Measurements from ENCODE around the gene ADGRG3. TPM values are rescaled to one million over a fixed set of nuclear protein-coding genes. Genes with fewer than 3 reads are reported as not detected.

ADGRG3 gene
- total and polyA plus RNA-seq, 2 donors (not counting 1 experiment from before 2014, with no cell fraction given), result not detected

DNA sequence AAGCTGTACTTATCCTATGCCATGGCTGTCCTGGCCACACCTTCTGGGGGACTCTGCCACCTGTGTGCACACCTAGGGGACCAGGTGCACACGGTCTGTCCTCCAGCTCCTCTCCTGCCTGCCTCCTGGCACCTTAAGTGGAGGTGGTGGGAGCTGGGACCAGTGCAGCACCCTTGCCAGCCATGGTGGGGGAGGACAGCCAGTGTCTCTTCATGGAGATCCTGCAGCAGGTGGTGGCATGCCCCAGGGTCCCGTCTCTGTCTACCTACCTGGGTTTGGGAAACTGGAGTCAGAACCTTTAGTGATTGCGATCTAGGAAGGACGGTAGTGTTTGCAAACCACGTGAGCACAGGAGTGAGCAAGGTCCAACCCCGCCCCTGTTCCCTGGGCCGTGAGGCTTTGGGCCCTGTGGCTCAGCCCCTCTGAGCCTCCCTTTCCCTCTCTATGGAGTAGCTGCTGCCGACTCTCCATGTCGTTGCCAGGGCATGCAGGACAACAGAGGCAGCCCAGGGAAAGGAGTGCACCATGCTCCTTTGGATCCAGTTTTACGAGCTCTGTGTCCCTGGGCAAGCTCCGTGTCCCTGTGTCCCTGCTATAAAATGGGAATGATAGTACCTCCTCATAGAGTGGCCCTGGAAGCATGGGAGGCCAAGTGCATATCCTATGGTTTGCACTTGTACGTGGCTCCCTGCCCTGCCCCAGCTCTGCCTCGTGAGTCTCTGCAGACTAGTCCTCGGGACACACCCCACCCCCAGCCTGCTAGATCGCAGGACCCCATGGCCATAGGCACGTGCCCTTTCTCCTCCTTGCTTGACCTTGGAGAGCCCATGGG lies 32.6 kb upstream of the ADGRG3 start:
- TF ChIP-seq CTCF (IDR thresholded peaks at IDR 0.05) (no peak), EZH2 (IDR thresholded peaks at IDR 0.05; ENCODE audit: borderline replicate concordance, insufficient read depth, low read depth, low read length, poor library complexity, severe bottlenecking) (no peak)
- Histone ChIP-seq H3K4me2 (replicated peaks; ENCODE audit: low read depth, low read length, poor library complexity, severe bottlenecking) (no peak overlapping the region), H3K27ac (ENCODE audit: low read length in 2 of 2) (no peak overlapping the region), H3K4me3 (ENCODE audit: control extremely low read depth in 1 of 5, extremely low read depth in 1 of 5, insufficient read depth in 1 of 5, low read depth in 2 of 5, low read length in 4 of 5) (no peak overlapping the region), H2AFZ (ENCODE audit: insufficient read depth, low read depth, low read length, poor library complexity, severe bottlenecking) (no peak overlapping the region), H3K27me3 (replicated peaks in 1 of 4; ENCODE audit: control extremely low read depth in 1 of 4, control insufficient read depth in 3 of 4, insufficient read depth in 4 of 4, low read length in 3 of 4) (peaks cover 0 to 24% (median 6%) of the 10 kb centered on the region in 4 experiments), H3K9ac (ENCODE audit: low read length) (no peak overlapping the region), H3K36me3 (replicated peaks in 1 of 2; ENCODE audit: control extremely low read depth in 1 of 2, control insufficient read depth in 1 of 2, extremely low read depth in 1 of 2, insufficient read depth in 2 of 2, low read length in 1 of 2) (no peaks in the 10 kb centered on the region), H4K20me1 (ENCODE audit: control insufficient read depth, insufficient read depth, low read length, poor library complexity, severe bottlenecking) (no peaks in the 10 kb centered on the region), H3K79me2 (ENCODE audit: control insufficient read depth, insufficient read depth, low read length) (no peaks in the 10 kb centered on the region), H3K9me3 (ENCODE audit: control extremely low read depth in 1 of 3, control insufficient read depth in 2 of 3, insufficient read depth in 1 of 3, low read length in 2 of 3) (peaks cover 0 to 4% (median 0%) of the 10 kb centered on the region in 3 donors), H3K4me1 (ENCODE audit: control insufficient read depth in 2 of 2, insufficient read depth in 2 of 2, low read length in 2 of 2) (no peaks in the 10 kb centered on the region)
- DNase-seq, result no peak
- H3K4me3 Mint-ChIP-seq, result no peak overlapping the region
- 78% methylated on average over 16 of the region's 16 CpGs for WGBS (ENCODE audit: insufficient coverage)
- H3K9me3 Mint-ChIP-seq (ENCODE audit: insufficient read depth), result no peaks in the 10 kb centered on the region
- no peak overlapping the region for H3K27ac Mint-ChIP-seq
- no peak for ATAC-seq (ENCODE audit: low read depth)
- peaks cover 23% of the 10 kb centered on the region for H3K27me3 Mint-ChIP-seq
- ChIA-PET POLR2A (no interaction called here), CTCF (interaction anchor here (1.4 kb wide), 1 partner anchor 13 kb away, joined by 4 read pairs; no protein-coding TSS in a partner anchor)
- H3K4me1 Mint-ChIP-seq, result no peaks in the 10 kb centered on the region
- intact Hi-C loops (cut with micrococcal nuclease), result no loop called here

- Mint-ChIP-seq H3K27me3 (peaks cover 16% of the 10 kb centered on the region), H3K9me3 (ENCODE audit: insufficient read depth) (no peaks in the 10 kb centered on the region), H3K4me1 (no peaks in the 10 kb centered on the region), H3K27ac (no peak overlapping the region), H3K4me3 (no peak overlapping the region)
- ATAC-seq (ENCODE audit: low read depth), result no peak
- Histone ChIP-seq H3K27ac (ENCODE audit: low read length in 2 of 2) (no peak overlapping the region), H3K9me3 (ENCODE audit: control extremely low read depth in 1 of 3, control insufficient read depth in 2 of 3, insufficient read depth in 1 of 3, low read length in 2 of 3) (peaks cover 0 to 4% (median 0%) of the 10 kb centered on the region in 3 donors), H3K27me3 (replicated peaks in 1 of 4; ENCODE audit: control extremely low read depth in 1 of 4, control insufficient read depth in 3 of 4, insufficient read depth in 4 of 4, low read length in 3 of 4) (peaks cover 0 to 17% (median 4%) of the 10 kb centered on the region in 4 experiments), H3K4me3 (ENCODE audit: control extremely low read depth in 1 of 5, extremely low read depth in 1 of 5, insufficient read depth in 1 of 5, low read depth in 2 of 5, low read length in 4 of 5) (no peak overlapping the region), H2AFZ (ENCODE audit: insufficient read depth, low read depth, low read length, poor library complexity, severe bottlenecking) (no peak overlapping the region), H3K36me3 (replicated peaks in 1 of 2; ENCODE audit: control extremely low read depth in 1 of 2, control insufficient read depth in 1 of 2, extremely low read depth in 1 of 2, insufficient read depth in 2 of 2, low read length in 1 of 2) (no peaks in the 10 kb centered on the region), H3K9ac (ENCODE audit: low read length) (no peak overlapping the region), H3K4me1 (ENCODE audit: control insufficient read depth in 2 of 2, insufficient read depth in 2 of 2, low read length in 2 of 2) (no peaks in the 10 kb centered on the region), H3K4me2 (replicated peaks; ENCODE audit: low read depth, low read length, poor library complexity, severe bottlenecking) (no peak overlapping the region), H3K79me2 (ENCODE audit: control insufficient read depth, insufficient read depth, low read length) (no peaks in the 10 kb centered on the region), H4K20me1 (ENCODE audit: control insufficient read depth, insufficient read depth, low read length, poor library complexity, severe bottlenecking) (no peaks in the 10 kb centered on the region)
- ChIA-PET CTCF (interaction anchor here (1.4 kb wide), 1 partner anchor 12 kb away, joined by 4 read pairs; no protein-coding TSS in a partner anchor), POLR2A (no interaction called here)
- intact Hi-C loops (cut with micrococcal nuclease), result no loop called here
- WGBS (ENCODE audit: insufficient coverage), result 100% methylated on average over 2 of the region's 5 CpGs
- DNase-seq, result no peak
- TF ChIP-seq EZH2 (IDR thresholded peaks at IDR 0.05; ENCODE audit: borderline replicate concordance, insufficient read depth, low read depth, low read length, poor library complexity, severe bottlenecking) (no peak), CTCF (IDR thresholded peaks at IDR 0.05) (no peak)
These were observed 31.9 kb upstream of the ADGRG3 start for GRCh38 chr16:57636184-57636583.
